Lower leg skin (tissue), 4 donors: ENCODE results near the gene GJB6. TPM values are rescaled to one million over a fixed set of nuclear protein-coding genes. Genes with fewer than 3 reads are reported as not detected.

ENCODE experiments used
- DNase-seq, 2 donors: peaks; one replicate each; pipeline ENCODE4 v3.0.0-alpha.2; 2019; ENCODE audit warnings: low spot score in 2 of 2
- H3K4me3 ChIP-seq: fragments of 200-600 bp; sonication (generic); 2 replicates; pipeline ENCODE4 v1.5.1; 2017; ENCODE audit warnings: mild to moderate bottlenecking, low read depth; ENCODE audit not compliant: poor library complexity, severe bottlenecking
- CTCF ChIP-seq, 3 donors: fragments of 450-650 bp; IDR thresholded peaks; one replicate each; pipeline ENCODE4 v1.5.1; 2016; ENCODE audit warnings: antibody characterized with exemption in 3 of 3, mild to moderate bottlenecking in 3 of 3, moderate library complexity in 2 of 3
- POLR2A ChIP-seq, 2 donors: fragments of 450-650 bp; IDR thresholded peaks; one replicate each; pipeline ENCODE4 v1.6.1; 2016 to 2017; ENCODE audit warnings: antibody characterized with exemption in 2 of 2, mild to moderate bottlenecking in 1 of 2, moderate library complexity in 1 of 2
- WGBS, 2 donors: methylation state at CpG; one replicate each; pipeline ENCODE4 v1.1.5; 2018; 5-methylcytosine and 5-hydroxymethylcytosine counted together
- intact Hi-C: fragments of 100-400 bp; cut with DNase I; formaldehyde crosslinking; loops from one replicate; pipeline ENCODE4 v1.15.0; 2023; ENCODE audit warnings: low total_unique reads
- total RNA-seq, 4 donors: library from RNA; depleted of rRNA; stranded (reverse); fragments of >200 nt; gene quantifications; one replicate each; pipeline ENCODE4 v1.1.0, GENCODE V29; 2016

The GJB6 gene
- total RNA-seq, 4 donors from 2014 or later: 49.7 to 150 (median 58.3) TPM

GRCh38 chr13:20221772-20222171 is 10.3 kb downstream of the GJB6 start:
- H3K4me3 ChIP-seq: no peak overlapping the region
- WGBS, 2 donors: 55 to 63% methylated on average over 6 of the region's 6 CpGs
- intact Hi-C loops: no loop called here
- TF ChIP-seq POLR2A (IDR thresholded peaks at IDR 0.05): no peak
- no peak for TF ChIP-seq CTCF (IDR thresholded peaks at IDR 0.05)
- DNase-seq: no peak

- intact Hi-C loops: no loop called here
Observed at GRCh38 chr13:20219577-20219976, 12.5 kb downstream of the GJB6 start.

GRCh38 chr13:20217168-20217567 is 15.0 kb downstream of the GJB6 start:
- intact Hi-C loops: no loop called here
- DNase-seq: no peak
- TF ChIP-seq CTCF (IDR thresholded peaks at IDR 0.05): no peak
- no peak for TF ChIP-seq POLR2A (IDR thresholded peaks at IDR 0.05)
- H3K4me3 ChIP-seq: no peak overlapping the region
- 54 to 77% methylated on average over 3 of the region's 3 CpGs for WGBS, 2 donors

More at GRCh38 chr13:20219577-20219976, 12.5 kb downstream of the GJB6 start:
- no peak overlapping the region for H3K4me3 ChIP-seq
- DNase-seq: no peak
- no peak for TF ChIP-seq POLR2A (IDR thresholded peaks at IDR 0.05)
- TF ChIP-seq CTCF (IDR thresholded peaks at IDR 0.05): no peak

GRCh38 chr13:20209948-20210347 is 22.2 kb downstream of the GJB6 start:
- intact Hi-C loops: no loop called here
- DNase-seq: no peak
- 71 to 82% methylated on average over 1 of the region's 1 CpG for WGBS, 2 donors
- H3K4me3 ChIP-seq: no peak overlapping the region
- TF ChIP-seq POLR2A (IDR thresholded peaks at IDR 0.05) (no peak), CTCF (IDR thresholded peaks at IDR 0.05) (no peak)

GRCh38 chr13:20206698-20207235 is 25.4 kb downstream of the GJB6 start:
- H3K4me3 ChIP-seq: no peak overlapping the region
- intact Hi-C loops: no loop called here
- TF ChIP-seq CTCF (IDR thresholded peaks at IDR 0.05): no peak
- TF ChIP-seq POLR2A (IDR thresholded peaks at IDR 0.05): no peak
- no peak for DNase-seq
- WGBS, 2 donors: 70 to 77% methylated on average over 16 of the region's 16 CpGs

GRCh38 chr13:20206065-20206697 is 25.9 kb downstream of the GJB6 start:
- H3K4me3 ChIP-seq: no peak overlapping the region
- intact Hi-C loops: no loop called here
- TF ChIP-seq CTCF (IDR thresholded peaks at IDR 0.05) (no peak), POLR2A (IDR thresholded peaks at IDR 0.05) (no peak)
- WGBS, 2 donors: 74 to 76% methylated on average over 11 of the region's 11 CpGs
- DNase-seq: no peak
